Erythroblast (primary cell): ENCODE measurements around the gene MGAT3.

Experiments used
- GATA1 ChIP-seq: IDR thresholded peaks from 2 replicates; pipeline ENCODE4 v1.6.1; 2011; ENCODE audit warnings: low read depth, mild to moderate bottlenecking, control low read depth, low read length, moderate library complexity
- POLR2A ChIP-seq: IDR thresholded peaks from 2 replicates; pipeline ENCODE4 v1.6.1; 2011; ENCODE audit warnings: mild to moderate bottlenecking, low read length

GRCh38 chr22:39429186-39429585, 27.6 kb upstream of the MGAT3 start:
- no peak for TF ChIP-seq POLR2A
- no peak for TF ChIP-seq GATA1
